HG02678 (cell line): ENCODE measurements around the gene OMA1.
"Not testable (repeated sequence)": the region's sequence is repeated elsewhere in the genome, so short reads cannot be mapped to it uniquely, and the experiment has no call there.

ENCODE experiments used
- ATAC-seq: cut with Tn5 transposase; IDR thresholded peaks from one replicate; pipeline ENCODE4 v1.9.1; 2021; ENCODE audit warnings: mild to moderate bottlenecking, moderate library complexity; ENCODE audit not compliant: unreplicated experiment

Gene OMA1

DNA sequence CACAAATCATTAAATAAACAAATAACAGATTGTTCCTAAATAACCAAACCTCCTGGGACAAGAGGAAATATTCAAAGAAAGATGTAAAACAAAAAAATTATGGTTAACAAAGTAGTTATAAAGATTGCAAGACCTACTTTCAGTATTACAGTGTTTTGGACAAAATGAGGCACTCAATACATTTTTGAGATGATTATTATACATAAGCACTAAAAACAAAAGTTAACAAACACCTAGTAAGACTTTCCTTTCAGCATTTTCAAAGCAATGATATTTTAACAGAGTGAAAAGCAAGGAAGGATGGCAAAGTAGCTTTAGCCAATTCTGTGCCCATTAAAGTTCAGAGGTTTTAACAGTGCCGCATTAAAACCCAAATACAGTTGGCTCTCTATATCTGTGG, 17.2 kb downstream of the OMA1 start:
- ATAC-seq: no peak

DNA sequence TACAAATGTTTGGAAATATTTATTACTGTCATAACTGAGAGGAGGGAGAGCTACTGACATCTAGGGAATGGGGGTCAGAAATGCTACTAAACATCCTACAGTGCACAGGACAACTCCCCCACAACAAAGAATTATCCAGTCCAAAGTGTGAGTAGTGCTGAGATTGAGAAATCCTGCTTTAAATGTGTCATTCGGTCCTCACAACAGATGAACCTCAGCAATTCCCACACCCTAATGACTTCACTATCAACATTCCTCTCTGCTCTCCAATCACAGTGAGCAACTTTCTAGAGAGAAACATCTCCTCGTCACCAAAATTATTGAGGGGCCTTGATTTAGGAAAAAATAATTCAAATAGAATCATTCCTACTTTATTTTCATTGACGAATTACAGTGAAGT, 18.0 kb downstream of the OMA1 start:
- ATAC-seq: no peak

DNA sequence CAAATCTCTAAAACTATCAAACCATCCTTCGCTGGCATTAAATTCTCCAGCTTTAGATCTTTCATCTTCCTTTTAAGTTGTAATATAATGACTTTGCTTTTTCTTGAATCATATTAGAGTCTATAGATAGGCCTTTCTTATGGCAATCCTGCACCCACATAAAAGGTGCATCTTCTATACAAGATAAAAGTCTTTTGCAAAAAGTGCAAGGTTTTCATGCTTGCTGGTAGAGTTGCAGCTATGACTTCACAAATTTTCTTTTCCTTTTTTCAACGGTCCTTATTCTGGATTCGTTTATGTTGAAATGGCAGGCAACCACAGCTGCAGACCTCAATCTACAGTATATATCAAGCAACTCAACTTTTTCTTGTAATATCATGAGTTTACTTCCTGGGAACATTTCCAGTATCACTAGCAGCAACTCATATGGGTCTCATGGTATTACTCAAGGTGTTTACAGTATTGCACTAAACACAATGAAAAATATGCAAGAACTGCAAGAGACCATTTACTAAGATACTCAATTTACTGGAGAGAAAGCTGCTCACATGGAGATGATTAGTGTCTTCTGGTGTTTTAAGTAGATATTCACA, 22.1 kb downstream of the OMA1 start:
- no peak for ATAC-seq

DNA sequence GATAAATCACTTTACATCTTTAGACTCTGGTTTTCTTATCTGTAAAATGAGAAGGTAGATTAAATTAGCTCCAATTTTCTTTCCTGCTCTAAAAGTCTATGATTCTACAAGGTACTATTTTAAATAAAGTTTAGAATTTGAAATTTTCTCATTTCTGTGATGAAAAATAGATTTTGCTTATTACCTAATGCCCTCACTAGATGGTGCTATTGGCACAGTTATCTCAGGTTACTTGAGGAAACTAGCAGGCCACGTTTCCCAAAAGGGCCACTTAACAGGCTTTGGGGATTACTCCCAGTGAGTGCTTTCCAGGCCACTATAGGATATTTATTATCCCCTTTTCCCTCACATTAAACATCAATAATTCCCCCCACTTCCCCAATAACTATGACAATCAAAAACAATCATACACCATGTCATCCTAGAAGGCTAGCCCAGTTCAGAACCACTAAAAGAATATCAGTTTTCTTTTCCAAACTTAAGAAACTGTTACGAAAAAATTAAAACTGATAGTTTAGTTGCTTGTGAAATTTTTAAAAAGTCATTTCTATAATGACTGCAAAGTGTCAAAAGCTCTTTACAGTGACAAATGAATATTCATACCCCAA, 30.6 kb downstream of the OMA1 start:
- ATAC-seq: no peak

DNA sequence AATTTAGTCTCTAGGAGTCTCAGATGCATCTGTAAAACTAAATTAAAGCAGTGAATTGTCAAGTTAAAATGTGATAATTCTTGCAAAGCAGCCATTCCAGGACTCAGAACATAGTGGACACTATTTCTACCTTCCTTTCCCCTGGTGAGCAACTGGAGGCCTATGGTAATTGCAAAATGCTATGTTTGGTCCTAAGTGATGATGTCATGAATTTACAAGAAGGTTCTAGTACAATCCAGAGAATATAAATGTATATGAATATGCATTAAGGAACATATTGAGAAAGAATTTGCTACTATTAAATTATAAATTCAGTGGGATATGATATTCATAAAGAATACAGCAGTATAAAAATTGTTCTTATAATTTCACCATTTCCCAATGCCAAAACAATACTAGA, 32.6 kb downstream of the OMA1 start:
- no peak for ATAC-seq

DNA sequence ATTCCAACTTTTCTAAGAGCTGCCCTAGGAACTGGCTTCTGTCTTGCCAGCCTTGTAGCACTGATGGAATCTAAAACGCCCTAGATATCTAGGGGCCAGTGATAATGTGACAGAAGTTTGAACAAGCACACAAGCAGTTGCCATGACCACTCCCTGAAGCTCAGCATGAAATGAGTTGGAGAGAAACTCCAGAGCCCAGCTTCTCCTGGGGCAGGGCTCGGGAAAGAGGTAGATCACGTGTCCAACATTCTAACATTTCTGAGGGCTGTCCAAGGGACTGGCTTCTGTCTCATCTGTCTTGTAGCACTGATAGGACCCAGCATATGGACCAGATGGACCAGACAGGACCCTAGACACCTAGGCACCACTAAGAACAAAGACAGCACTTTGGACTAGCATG, 37.9 kb downstream of the OMA1 start:
- ATAC-seq: no peak

DNA sequence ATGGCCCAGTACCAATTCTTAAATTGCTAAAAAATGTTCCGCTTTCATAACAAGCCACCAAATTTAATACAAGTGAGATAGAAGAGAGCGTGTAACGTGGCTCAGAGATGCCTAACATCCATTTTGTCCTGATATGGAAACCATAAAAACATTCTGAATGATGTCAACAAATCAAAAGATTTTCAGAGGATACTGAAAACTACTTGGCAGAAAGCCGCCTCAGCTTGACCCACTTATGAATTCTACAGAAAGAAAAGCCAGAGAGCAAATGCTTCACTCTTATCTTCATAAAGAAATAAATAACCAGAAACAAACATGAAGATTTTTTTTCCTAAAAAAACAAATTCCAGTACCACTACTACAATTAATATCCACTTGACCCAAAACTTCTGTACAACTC, 41.2 kb downstream of the OMA1 start:
- ATAC-seq: no peak

DNA sequence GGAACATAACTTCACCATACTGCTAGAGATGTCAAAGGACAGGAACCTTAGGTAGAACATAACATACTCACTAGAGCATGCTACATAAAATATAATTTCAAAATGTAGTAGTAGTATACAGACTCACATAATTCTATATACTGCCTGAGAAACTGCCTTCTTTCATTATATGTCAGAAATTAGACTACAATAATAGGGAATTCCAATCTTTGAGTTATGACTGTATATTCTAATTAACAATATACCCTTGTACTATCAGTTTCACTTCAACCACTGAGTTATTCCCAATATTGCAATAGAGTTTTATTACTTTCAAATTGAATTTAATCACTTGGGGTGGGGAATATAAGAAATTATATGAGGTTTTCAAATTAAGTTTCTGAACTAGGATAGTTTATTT, 44.0 kb downstream of the OMA1 start:
- ATAC-seq: no peak

DNA sequence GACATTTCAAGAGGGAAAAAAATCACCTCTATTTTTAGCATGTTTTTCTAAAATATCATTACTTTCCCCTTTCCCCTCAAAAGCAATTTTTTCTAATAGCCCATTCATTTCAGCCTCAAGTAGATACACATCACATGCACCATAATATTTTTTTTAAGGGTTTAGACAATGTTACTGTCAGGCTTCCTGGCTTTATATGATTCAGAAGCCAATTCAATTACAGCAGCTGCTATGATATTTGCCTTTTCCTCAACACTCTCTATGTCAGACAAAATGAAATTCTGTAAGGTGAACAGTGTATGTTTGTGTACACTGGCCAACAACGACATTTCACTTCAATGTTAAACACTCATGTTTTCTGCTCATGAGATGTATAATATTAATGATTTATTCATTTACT, 46.5 kb downstream of the OMA1 start:
- no peak for ATAC-seq

DNA sequence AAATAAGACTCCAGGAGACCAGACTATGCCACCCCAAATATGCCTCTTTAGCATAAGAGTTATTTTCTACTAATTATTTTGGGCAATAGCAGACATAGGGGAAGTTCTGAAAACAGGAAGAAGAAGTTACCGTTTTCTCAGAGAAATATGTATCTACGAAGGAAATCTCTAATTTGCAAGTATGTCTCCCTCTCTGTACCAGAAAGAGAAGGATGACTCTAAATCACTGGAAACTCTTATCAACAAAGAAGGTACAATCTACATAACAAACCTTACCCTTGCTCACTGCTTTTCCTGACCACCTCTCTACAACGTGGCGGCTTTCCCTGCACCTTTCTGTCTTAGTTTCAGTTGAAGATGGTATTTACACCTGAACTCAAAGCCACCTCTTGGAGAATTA, 49.0 kb downstream of the OMA1 start:
- no peak for ATAC-seq

DNA sequence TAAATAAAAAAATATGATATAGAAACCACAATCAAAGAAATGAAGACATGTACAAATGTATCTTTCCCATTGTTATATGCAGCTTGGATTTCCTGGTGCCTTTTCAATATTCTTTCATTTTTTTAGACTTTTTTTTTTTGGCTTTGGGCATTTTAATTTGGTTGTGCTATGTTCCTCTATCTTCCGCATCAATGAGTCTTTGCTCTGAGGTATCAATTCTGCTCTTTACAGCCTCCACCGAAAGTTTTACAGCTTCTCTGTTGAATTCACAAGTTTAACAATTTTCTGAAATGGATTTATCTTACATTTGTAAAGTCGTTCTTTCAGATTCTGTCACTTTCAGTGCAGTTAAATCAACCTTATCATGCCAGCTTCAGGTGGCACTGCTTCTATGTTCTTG, 50.5 kb downstream of the OMA1 start:
- ATAC-seq: no peak

DNA sequence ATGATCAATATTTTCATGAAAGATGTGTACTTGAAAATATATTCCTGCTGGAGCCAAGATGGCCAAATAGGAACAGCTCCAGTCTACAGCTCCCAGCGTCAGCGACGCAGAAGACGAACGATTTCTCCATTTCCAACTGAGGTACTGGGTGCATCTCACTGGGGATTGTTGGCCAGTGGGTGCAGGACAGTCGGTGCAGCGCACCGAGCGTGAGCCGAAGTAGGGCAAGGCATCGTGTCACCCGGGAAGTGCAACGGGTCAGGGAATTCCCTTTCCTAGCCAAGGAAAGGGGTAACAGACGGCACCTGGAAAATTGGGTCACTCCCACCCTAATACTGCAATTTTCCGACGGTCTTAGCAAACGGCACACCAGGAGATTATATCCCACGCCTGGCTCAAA, 57.6 kb downstream of the OMA1 start:
- ATAC-seq: not testable (repeated sequence)

DNA sequence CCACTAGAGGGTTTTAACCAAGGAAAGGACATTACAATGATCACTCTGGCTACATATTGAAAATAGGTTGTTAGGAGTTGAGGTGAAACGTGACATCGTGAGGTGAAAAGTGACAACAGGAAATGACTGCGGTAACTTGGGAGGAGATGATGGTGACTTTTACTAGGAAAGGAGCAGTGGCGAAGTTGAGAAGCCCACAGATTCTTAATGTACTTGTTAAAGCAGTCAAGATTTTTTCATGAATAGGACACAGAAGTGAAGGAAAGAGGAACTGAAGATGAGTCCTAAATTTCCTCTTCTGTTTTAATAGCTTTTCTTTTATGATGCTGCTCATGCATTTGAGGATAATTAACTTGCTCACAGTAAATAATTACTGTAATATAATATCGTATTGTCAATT, 59.5 kb downstream of the OMA1 start:
- no peak for ATAC-seq

DNA sequence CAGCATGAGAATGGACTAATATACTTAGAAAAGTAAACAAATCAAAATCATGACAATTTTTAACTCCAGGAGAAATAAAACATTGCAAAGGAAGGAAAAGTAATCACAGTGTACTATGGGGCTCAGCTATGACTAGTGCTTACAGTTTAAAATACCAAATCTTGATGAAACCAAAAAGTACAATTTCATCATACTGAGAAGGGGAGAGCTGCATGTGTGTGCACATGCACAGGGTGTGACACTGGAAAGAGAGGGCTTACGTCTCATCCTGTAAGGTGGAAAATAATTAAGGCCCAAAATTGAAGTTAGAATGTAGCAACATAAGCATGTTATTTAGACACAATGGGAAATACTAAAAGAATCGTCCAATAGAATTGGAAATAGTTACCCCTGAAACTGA, 64.6 kb downstream of the OMA1 start:
- ATAC-seq: no peak

DNA sequence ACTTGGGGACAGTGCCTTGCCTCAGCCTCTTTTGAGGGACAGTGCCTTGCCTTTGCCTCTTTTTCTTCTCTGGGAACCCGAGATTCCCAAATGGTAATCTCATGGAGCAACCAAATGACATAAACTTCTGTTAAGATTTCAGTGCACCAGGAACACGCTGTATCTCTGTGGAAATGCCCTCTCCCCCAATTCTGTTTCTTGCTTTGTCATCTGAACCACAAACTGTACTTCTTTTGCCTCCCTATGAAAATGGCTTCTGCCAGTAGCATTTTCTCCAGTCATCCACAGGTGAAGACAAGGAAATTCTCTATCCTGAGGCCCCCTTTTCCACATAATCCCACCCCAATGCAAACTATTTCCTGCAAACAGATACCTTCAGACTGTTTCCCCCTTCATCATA, 66.3 kb downstream of the OMA1 start:
- ATAC-seq: no peak

DNA sequence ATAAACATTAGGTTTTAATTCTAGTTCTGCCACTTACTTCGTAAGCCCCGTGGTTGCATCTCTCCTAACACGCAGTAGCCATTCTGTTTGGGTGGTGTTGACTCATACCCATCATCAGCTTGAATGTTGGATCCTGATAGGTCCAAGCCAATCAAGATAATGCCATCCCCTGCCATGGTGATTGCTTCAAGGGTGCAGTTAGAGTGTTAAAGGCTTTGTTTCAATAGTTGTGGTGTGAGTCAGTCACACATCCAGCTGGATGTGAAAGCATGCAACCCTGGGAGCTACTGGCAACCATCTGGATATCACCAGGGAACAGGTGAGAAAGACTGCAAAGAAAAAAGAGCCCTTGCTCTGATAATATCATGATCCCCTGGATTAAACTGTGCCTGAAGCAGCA, 69.1 kb downstream of the OMA1 start:
- no peak for ATAC-seq

DNA sequence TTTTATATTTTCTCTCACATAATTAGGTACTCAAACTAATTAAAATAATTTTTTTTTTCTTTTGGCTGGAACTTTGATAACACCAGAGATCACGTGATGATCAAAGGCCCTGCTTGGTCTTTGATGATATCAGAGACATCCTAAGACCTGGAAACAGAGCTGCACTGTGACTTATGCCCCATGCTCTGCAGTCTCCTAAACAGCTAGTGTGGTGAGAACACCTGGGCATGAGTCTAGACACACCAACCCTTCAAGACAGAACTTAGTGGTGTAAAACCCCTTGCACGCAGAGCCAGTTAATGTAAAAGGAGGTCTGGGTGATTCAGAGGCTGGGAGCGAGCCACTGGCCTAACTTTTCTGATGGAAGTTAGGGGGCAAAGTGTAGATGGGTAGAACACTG, 70.3 kb downstream of the OMA1 start:
- no peak for ATAC-seq

DNA sequence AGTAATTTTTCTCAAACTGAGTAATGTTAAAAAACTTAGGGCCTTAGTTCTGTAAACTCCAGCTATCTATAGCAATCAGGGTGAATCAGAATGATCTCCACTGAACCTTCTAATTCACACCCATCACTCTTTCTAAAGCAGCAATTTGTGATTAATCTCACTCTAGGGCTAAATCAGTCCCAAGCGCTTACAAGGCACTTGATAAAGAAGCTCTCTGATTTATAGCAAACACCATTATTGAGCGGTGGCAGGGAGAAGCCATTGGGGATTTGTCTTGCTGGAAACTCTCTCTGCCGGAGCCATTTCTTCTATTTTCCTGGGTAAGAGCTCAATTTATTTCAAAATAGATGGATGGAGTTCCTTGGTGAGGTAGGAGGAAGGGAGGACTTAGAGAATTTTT, 77.0 kb downstream of the OMA1 start:
- no peak for ATAC-seq

DNA sequence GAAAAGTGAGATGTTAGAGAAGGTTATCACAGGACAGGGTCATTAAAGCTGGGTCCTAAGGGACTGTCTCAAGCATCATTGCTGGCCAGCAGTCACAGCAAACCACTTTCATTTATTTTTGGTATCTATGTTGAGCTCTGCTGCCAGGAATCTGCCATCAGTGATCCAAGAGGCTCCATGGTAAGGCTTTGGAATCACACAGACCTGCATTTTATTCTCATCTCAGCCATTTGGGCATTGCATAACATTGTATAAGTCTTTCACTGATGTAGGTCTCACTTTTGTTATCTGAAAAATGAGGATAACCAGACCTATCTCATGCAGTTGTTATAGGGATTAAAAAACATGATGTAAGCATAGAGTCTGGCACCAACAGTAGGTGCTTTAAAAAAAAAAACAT, 77.5 kb downstream of the OMA1 start:
- ATAC-seq: no peak

DNA sequence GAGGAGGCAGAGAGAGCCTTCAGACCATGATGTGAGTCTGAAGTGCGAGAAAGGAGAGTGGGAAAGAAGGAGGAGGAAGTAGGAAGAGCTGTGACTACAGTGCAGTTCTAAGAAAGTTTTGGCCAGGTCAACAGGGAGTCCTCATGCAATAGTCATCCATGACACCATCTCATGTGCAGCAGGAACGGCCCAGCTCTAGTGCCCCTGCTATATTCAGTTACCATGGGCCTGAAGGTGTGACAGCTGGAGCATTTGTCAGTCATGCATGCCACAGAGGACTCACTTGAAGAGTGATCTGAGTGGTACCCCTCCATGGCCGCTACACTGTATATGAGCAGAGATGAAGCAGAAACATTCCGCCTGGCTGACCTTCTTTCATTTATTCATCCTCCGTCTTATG, 77.9 kb downstream of the OMA1 start:
- ATAC-seq: no peak

DNA sequence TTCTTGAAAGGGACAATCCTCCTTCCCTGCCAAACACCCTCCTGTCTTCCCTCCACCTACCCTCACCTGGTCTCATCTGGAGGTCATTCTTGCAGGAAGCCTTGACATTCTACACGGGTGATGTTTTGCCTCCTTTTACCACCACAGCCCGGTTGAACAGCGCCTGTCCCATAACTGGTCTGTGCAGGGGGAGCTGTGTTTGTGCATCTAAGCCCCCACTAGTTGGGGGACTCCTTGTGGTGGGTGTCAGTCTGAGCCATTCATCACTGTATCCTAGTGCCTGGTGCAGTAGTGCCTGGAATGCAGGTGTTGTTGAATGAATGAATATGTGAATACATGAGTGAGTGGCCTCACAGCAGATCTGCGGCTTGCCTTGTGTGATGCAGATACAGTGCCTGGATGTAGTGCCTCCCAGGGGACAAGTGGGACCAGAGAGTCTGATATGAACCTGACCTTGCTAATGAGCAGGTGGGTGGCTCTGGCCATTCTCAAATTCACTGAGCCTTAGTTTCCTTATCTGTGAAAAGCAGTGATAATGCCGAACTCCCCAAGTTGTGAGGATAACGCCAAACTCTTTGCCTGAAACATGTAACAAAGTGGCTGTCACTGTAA, 79.8 kb downstream of the OMA1 start:
- no peak for ATAC-seq

DNA sequence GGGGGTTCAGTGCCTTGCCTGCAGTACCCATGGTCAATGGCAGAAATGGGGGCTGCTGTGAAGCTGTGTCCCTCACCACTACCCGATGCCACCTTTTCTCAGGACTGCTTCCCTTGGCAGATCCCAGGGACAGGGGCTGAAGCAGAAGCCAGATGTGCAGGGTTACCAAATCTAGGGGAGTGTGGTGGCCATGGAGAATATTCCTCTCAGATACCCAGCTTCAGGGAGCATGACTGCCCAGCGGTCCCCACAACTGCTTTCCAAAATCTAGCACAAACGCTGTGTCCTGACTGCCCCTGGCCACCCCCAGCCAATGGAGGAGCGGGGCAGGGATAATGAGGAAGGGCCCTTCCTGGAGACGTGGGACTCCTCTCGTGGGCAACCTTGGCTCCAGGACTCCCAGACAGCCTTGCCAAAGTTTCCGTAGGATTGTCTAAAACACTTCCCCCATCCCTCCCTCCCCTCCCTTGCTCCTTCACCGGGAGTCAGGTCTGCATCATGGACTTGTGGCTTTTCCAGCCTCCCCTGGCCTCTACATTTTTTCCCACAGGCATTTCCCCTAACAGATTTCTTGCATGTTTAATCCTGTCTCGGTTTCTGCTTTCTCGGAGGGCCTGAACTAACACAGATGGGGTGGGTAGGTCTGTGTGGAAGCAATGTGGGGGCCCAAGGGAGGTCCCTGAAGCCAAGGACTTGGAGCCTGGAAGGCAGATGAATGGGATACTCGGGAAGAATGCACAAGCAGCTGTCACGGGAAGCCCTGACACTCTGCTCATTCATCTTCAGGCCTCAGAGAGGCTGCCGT, 80.5 kb downstream of the OMA1 start:
- ATAC-seq: no peak
